ENCODE measurements around the gene HAUS3.
"Not testable (repeated sequence)": the region's sequence is repeated elsewhere in the genome, so short reads cannot be mapped to it uniquely, and the experiment has no call there.

The HAUS3 gene

GRCh38 chr4:2250357-2251072, 8.6 kb upstream of the HAUS3 start:
- no peak for DNase-seq

DNA sequence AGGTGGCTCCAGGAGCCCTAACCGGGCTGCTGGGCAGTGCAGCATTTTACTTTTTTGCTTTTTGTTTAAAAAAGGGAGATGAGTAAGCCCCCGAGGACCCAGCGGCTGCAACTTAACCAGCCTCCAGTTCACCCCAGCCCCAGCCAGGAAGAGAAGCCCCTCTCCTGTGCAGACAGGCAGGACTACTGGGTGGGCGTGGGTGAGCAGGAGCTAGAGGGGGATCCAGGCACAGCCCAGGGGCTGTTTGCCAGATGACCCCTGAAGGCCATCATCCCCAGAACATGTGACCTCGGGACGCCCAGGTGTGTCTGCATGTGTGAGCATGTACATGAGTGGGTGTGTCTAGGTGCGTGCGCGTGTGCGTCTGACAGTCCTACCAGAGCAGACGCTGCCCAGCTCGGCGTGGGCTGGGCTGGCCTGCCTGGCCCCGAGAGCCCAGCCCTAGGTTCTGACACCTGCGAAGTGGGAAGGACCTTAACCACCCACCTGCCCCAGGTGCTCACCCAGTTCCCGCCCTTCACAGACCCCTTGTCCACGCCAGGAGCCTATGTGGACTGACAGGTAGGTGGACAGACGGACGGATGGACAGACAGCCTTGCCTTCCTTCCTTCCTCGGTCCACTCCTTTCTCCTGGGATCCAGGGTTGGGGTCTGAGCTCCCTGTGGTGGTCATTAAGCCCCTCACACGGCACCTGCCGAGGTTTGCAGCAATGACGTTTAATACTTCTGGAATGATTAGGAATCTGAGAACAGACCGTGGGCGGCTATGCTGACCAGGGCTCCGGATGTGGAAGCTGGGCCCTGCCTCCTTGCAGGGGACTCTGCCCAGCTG, 7.8 kb upstream of the HAUS3 start:
- DNase-seq = no peak

DNA sequence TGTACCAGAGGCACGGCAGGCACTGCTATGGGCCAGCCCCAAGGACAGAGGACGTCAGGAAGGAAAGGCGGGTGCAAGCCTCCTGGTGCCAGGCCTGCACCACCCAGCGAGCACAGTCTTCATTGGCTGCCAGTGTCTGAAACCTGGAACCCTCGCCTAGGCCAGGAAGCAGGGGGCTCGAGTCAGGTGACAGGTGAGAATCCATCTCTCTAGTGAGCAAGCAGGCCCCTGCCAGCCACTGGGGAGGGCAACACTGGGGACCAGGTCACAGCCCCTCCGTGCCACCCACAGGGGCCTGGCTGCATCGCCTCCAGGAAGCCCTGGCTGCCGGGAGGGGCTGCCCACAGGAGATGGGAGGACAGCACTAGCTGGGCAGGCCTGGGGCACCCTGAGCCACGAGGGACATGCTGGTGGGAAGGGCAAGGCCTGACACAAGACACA, 6.9 kb upstream of the HAUS3 start:
- DNase-seq = no peak

- no peak for DNase-seq
Observed at GRCh38 chr4:2248044-2248780, 6.3 kb upstream of the HAUS3 start.

DNA sequence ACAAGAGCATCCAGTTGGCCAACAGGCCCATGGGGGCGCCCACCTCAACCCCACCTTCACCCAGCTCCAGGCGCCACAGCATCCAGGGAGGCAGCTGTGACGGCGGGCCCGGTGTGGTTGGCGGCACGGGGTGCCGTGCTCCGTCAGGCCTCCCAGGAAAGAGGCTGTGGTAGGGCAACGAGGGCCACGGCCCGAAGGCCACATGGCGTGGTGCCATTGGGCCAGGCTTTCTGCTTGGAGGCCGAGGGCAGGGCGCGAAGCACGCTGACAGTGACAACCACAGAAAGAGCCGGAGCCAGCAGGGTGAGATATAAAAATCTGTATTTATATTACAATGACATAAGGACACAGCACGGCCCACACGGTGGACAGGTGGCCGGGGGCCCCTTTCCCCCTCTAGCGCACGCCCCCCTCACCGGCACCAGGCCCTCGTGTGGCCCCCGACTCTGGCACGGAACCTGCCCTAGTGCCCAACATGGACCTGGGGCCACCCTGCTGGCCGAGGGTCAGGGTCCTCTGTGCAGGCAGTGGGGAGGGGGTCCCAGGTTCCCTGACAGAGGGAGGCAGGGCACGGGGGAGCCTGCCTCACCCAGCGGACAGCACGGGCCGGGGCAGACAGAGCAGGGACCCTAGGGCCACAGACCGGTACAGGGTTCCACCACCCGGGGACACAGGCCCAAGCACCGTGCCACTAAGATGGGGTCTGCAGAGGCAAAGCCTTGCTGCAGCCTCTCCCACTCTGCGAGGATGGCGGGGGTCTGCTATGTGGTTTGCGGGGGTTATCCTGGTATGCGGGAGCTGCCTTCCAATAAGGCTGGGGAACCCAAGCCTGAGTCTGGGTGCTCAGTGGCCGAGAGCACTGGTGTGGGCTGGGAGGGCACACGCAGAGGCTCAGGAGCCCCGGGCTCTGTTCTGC, 5.5 kb upstream of the HAUS3 start:
- DNase-seq = no peak

- DNase-seq = no peak
Observed at GRCh38 chr4:2246384-2247127, 4.6 kb upstream of the HAUS3 start.

GRCh38 chr4:2245787-2246275, 3.9 kb upstream of the HAUS3 start:
- DNase-seq = no peak

- DNase-seq = no peak
Observed at GRCh38 chr4:2245057-2245786, 3.3 kb upstream of the HAUS3 start.

- peak; percentile 27 for DNase-seq
Observed at GRCh38 chr4:2243681-2244380, 1.9 kb upstream of the HAUS3 start.

GRCh38 chr4:2241003-2241402, 918 bp downstream of the HAUS3 start:
- DNase-seq = peak; percentile 28

DNA sequence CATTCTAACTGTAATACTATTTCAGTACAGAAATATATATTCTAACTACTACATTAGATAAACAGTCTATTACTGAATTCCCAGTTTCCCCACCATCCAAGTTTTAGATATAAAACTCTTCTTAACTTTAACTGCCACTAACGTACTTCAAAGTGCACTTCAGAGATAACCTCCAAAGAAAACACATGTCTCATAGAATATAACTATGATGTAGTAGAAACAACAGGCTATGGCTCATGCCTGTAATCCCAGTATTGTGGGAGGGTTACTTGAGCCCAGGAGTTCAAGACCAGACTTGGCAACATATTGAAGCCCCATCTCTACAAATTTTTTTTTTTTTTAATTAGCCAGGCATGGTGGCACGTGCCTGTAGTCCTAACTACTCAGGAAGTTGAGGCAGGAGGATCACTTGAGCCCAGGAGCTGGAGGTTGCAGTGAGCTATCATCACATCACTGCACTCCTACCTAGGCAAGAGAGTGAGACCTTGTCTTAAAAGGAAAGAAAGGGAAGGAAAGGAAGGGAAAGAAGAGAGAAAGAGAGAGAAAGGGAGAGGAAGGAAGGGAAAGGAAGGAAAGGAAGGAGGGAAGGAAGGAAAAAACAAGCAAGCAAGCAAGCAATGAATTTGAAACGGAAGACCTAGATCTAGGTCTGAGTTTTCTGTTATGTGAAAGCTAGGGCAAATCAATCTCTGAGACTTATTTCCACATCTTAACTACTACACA, 4.8 kb downstream of the HAUS3 start:
- no peak for DNase-seq

DNA sequence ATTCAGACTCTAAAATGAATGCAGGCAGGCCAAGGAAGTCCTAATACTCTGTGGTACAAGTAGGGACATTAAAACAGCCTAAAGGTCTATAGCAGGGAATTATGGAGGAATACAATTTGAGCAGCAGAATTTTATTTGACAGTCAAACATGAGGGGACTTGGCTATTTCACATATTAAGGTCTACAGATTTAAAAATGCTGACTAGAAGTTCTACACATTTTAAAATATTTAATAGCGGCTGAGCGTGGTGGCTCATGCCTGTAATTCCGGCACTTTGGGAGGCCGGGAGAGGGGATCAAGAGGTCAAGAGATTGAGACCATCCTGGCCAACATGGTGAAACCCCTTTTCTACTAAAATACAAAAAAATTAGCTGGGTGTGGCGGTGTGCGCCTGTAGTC, 10.8 kb downstream of the HAUS3 start:
- DNase-seq = no peak

DNA sequence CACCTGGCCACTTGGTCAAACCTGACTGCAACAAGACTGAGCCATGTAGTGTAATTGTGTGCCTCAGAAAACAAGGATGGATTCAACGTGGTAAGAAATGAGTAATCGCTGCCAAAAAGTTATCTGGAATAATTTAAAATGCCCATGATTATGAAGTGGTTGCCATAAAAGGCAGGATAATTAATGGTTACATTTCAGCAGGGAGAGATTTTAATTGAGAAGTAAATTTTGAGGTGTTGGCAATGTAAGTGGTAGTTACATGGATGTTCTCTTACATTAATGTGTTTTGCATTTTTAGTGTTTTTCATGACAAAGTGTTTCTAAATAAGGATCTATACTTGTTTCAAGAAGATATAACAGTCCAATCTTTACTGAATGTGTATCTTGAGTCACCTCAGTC, 15.7 kb downstream of the HAUS3 start:
- no peak for DNase-seq

GRCh38 chr4:2222838-2223237, 19.1 kb downstream of the HAUS3 start:
- no peak for DNase-seq

DNA sequence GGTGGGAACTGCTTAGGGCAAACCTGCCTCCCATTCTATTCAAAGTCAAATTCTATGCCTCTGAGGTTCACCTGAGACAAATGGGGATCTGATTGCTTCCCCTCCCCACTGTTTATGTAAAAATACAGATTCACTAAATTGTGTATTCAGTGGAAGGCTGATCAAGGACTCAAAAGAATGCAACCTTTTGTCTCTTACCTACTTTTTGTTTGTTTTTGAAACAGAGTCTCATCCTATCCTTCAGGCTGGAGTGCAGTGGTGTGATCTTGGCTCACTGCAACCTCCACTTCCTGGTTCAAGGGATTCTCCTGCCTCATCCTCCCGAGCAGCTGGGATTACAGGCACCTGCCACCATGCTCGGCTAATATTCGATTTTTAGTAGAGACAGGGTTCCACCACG, 20.5 kb downstream of the HAUS3 start:
- not testable (repeated sequence) for DNase-seq

GRCh38 chr4:2220016-2220630, 21.8 kb downstream of the HAUS3 start:
- peak; percentile 80 for DNase-seq

GRCh38 chr4:2219233-2219760, 22.6 kb downstream of the HAUS3 start:
- no peak for DNase-seq

DNA sequence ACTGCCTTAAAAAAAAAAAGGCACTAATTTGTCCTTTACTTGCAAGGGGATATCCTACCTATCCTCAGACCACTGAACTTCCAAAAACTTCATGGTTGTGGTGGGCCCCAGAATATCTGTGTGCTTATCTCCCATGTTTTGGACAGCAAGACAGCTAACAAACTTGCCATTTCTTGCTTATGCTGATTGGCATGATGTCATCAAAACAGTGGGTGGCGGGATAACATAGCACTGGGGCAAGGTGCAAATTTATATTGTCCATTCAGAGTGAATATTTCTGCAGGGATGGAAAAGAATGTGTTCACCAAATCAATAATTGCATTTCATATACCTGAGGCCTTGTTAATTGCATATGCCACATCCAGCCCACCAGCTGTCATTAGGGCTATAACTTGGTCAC, 23.5 kb downstream of the HAUS3 start:
- no peak for DNase-seq

DNA sequence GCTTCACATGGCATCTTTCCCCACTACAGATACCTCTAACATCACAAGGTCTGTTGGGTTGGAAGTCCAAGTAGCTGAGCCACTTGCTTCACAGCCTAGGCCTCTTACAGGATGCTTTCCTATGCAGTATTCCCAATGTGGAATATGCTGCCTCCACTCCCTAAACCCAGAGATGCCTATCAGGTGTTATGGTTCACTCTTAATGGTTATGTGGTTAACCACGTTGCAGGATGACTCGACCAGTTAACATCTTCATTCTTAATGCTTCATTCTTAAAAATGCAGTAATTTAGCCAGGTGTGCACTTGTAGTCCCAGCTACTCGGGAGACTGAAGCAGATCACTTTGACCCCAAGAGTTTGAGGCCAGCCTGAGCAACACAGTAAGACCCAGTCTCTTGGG, 24.2 kb downstream of the HAUS3 start:
- DNase-seq = no peak

All from activated CD4-positive, alpha-beta T cell treated with anti-CD3 and anti-CD28 coated beads, Interleukin-10, Interleukin-2, amounts not matched to agents 100 ng/mL and 50 ng/mL, durations not matched to agents 16 hours and 8 hours (primary cell).